Epithelial cell of esophagus (primary cell): ENCODE measurements around the gene ATF6.

Experiments used
- DNase-seq: peaks from one replicate; pipeline ENCODE4 v3.0.0; 2010; ENCODE audit warnings: low read depth
- H3K4me3 ChIP-seq: 2 replicates; pipeline ENCODE4 v1.5.1; 2011; ENCODE audit warnings: mild to moderate bottlenecking, low read length, control low read depth
- TF ChIP-seq, protein P1 (sequence below): IDR thresholded peaks from 2 replicates; pipeline ENCODE4 v1.5.1; 2011; ENCODE audit warnings: low read depth, mild to moderate bottlenecking, low read length, control low read depth, inconsistent platforms; ENCODE audit not compliant: insufficient read depth; ENCODE audit errors: missing control alignments

The ATF6 gene

DNA sequence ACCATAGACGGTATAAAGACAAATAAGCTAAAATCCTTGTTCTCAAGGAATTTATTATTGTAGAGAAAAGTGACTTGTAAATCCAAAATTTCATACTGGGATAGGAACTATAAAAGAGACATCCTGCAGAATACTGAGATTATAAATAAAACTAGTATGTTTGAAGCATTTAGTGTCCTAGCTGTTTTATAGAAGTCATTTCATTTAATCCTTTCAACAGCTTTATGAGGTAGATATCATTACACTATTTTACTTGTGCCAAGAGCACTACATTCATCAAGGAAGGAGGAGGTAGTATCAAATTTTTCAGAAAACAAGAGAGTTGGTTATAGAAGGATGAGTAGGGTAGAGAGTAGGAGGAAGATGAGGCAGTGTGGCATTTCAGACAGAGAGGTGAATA is 119.6 kb downstream of the ATF6 start:
- no peak for DNase-seq
- TF ChIP-seq, protein P1, sequence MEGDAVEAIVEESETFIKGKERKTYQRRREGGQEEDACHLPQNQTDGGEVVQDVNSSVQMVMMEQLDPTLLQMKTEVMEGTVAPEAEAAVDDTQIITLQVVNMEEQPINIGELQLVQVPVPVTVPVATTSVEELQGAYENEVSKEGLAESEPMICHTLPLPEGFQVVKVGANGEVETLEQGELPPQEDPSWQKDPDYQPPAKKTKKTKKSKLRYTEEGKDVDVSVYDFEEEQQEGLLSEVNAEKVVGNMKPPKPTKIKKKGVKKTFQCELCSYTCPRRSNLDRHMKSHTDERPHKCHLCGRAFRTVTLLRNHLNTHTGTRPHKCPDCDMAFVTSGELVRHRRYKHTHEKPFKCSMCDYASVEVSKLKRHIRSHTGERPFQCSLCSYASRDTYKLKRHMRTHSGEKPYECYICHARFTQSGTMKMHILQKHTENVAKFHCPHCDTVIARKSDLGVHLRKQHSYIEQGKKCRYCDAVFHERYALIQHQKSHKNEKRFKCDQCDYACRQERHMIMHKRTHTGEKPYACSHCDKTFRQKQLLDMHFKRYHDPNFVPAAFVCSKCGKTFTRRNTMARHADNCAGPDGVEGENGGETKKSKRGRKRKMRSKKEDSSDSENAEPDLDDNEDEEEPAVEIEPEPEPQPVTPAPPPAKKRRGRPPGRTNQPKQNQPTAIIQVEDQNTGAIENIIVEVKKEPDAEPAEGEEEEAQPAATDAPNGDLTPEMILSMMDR = no peak
- H3K4me3 ChIP-seq = no peak overlapping the region

DNA sequence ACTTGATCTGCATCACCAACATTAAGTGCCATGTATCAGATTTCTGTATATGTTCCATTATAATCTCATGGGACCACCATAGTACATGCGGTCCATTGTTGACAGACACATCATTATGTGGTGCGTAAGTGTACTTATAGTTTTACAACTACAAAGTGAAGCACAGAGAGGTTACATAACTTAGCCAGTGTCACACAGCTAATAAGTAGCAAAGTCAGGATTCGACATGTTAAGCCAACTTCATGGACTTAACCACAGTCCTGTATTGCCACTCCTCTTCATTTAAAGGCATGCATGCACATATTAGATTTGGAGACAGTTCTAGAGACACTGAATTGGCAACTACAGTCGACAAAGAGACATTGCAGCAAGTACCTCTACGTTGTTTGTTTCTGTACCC is 120.5 kb downstream of the ATF6 start:
- no peak for DNase-seq
- TF ChIP-seq, protein P1 = no peak
- no peak overlapping the region for H3K4me3 ChIP-seq

DNA sequence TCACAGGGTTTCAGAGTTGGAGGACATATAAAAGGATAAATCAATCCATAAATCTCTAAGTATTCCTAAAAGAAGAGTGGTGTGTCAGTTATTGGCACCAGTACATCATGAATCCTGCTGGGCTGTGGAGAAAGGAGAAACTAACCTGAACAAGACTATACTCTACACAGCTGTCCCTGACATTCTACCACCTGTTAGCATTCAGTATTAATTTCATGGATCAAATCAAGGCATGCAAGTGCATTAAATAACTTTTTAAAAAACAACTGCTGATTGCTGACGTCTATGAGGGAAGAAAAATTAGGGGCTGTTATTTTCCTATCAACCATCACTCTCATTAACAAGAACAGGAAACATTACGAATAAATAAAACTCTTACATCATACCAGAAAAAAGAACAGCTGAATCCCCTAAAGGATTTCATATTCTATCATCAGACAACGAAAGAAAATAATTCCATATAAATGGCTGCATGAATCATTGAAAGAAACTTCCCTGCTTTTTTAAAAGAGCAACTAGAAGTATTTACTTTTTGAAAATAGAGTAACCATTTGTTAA is 121.7 kb downstream of the ATF6 start:
- TF ChIP-seq, protein P1 = no peak
- no peak overlapping the region for H3K4me3 ChIP-seq
- no peak for DNase-seq

DNA sequence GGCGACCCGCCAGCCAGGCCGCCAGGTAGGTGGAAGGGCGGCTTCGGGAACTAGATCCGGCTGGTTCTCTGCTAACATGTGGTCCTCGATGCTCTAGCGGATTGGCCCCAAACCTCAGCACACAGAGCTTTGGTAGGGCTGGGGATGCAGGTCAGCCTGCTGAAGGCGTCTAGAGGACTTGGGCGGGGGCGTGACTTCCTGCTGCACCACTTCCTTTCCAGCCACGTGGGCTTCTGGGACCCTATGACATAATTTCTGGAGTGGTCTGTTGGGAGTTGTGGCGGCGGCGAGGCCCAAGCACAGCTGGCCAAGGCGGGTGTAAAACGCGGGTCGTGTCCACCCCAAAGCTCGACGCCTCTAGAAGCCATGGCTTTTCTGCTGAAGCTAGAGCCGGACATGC is 124.5 kb downstream of the ATF6 start:
- TF ChIP-seq, protein P1 = no peak
- H3K4me3 ChIP-seq = no peak overlapping the region
- DNase-seq = no peak

DNA sequence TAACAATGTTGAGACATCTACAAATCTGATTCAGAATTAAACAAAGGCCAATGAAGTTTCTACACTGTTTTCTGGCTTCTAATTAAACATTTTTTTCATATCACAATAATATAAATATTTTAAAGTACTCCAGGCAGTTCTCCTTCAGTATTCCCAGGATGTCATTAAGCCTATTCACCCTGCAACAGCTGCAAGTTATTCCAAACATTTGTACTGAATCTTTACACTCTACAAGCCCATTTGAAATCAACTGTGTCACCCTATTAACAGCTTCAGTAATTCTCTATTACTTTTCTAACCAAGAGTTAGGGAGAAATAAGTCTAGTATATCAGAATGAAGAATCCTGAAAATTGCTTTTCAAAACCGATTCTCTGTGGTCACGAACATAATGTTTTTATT is 133.0 kb downstream of the ATF6 start:
- TF ChIP-seq, protein P1 = no peak
- no peak overlapping the region for H3K4me3 ChIP-seq
- no peak for DNase-seq

DNA sequence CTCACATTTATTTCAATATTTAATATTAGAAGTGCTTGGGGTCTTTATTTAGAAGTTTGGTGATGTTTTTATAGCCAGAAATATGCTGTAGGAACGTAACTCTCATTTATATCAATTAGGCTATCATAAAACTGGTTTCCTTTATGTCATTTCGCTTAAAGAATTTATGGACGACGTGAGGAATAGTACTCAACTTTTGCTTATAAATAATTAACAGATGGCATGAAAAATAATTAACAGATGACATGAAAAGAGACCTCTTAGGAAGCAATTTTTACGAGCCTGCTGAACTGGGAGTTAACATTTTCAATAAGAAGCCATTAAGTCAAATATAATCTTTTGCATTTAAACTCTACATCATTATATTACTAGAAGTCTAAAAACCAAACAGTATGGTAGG is 134.0 kb downstream of the ATF6 start:
- TF ChIP-seq, protein P1 = no peak
- H3K4me3 ChIP-seq = no peak overlapping the region
- DNase-seq = no peak

DNA sequence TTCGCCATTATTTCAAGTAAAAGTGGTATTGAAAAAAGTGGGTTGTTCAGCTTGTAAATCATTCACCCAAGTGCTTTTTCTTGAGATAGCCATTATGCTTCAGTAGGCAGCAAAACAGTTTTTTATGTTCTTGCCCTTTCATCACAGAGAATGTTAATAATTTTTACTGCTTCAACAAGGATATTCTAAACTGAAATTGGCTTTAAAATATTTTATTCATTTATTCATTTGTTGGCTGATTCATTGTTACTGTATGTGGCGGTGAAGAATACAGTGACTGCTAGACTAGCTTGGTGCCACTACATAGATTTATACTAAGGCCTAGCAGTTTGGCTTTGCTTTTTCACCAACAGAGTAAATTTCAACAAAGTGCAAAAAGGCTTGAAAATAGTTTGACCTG is 136.1 kb downstream of the ATF6 start:
- TF ChIP-seq, protein P1 = no peak
- DNase-seq = no peak

More for the DNA sequence above, 136.1 kb downstream of the ATF6 start:
- no peak overlapping the region for H3K4me3 ChIP-seq
